Astrocyte (in vitro differentiated cells and primary cell): ENCODE measurements around the gene NEU2.

Source experiments
- CTCF ChIP-seq: IDR thresholded peaks from 2 replicates; pipeline ENCODE4 v1.5.1; 2011; ENCODE audit warnings: low read depth, mild to moderate bottlenecking, inconsistent platforms, low read length, moderate library complexity; ENCODE audit not compliant: insufficient read depth
- EZH2 ChIP-seq: IDR thresholded peaks from 2 replicates; pipeline ENCODE4 v1.6.1; 2012; ENCODE audit warnings: mild to moderate bottlenecking, low read length, inconsistent platforms; ENCODE audit not compliant: insufficient read depth

GRCh38 chr2:233061591-233062450, 29.3 kb downstream of the NEU2 start:
- TF ChIP-seq CTCF (no peak), EZH2 (no peak)
